Ectodermal cell (in vitro differentiated cells): Measurements from ENCODE around the gene IKZF5.

Source experiments
- H3K27ac ChIP-seq: 2 replicates; pipeline ENCODE4 v1.7.0; 2013; ENCODE audit warnings: mild to moderate bottlenecking, low read depth, low read length; ENCODE audit not compliant: insufficient read depth, poor library complexity, severe bottlenecking
- H3K27me3 ChIP-seq: 2 replicates; pipeline ENCODE4 v1.7.0; 2013; ENCODE audit warnings: mild to moderate bottlenecking, low read length; ENCODE audit not compliant: insufficient read depth, control insufficient read depth, poor library complexity, severe bottlenecking
- H3K36me3 ChIP-seq: one replicate; pipeline ENCODE4 v1.7.0; 2013; ENCODE audit warnings: low read length; ENCODE audit not compliant: control insufficient read depth, insufficient read depth
- H3K4me1 ChIP-seq: one replicate; pipeline ENCODE4 v1.7.0; 2013; ENCODE audit warnings: low read length; ENCODE audit not compliant: control insufficient read depth, insufficient read depth
- H3K4me3 ChIP-seq: 2 replicates; pipeline ENCODE4 v1.7.0; 2013; ENCODE audit warnings: low read depth, low read length, control low read depth; ENCODE audit not compliant: insufficient read depth
- H3K9me3 ChIP-seq: 2 replicates; pipeline ENCODE4 v1.7.0; 2013; ENCODE audit warnings: mild to moderate bottlenecking, low read length, moderate library complexity; ENCODE audit not compliant: control insufficient read depth
- WGBS, 2 experiments: methylation state at CpG; one replicate each; pipeline ENCODE4 v1.1.7; 2013; ENCODE audit warnings: missing lambda C conversion rate in 2 of 2; 5-methylcytosine and 5-hydroxymethylcytosine counted together

Gene IKZF5

DNA sequence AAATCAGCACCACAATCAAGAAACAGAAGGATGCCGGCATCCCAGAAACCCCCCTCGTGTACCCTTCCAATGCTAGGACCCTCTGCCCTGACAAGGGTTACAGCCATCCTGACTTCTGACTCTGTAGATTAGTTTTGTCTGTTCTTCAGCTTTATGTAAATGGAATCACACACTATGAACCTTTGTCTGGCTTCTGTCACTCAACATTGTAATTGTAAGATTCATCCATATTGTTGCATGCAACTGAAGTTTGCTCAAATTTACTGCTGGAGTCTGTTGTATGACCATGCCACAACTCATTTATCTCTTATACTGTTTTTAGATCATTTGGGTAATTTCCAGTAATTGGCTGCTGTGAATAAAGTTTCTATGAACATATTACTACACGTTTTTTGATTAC, 8.4 kb downstream of the IKZF5 start:
- Histone ChIP-seq H3K9me3 (no peaks in the 10 kb centered on the region), H3K4me1 (no peaks in the 10 kb centered on the region), H3K27me3 (no peaks in the 10 kb centered on the region), H3K27ac (no peak overlapping the region), H3K4me3 (no peak overlapping the region), H3K36me3 (no peaks in the 10 kb centered on the region)
- 90 to 95% methylated on average over 2 to 3 of the region's 3 CpGs for WGBS, 2 experiments

- 71 to 93% methylated on average over 2 to 3 of the region's 3 CpGs for WGBS, 2 experiments
- no peaks in the 10 kb centered on the region for H3K4me1 ChIP-seq
- H3K4me3 ChIP-seq: no peak overlapping the region
- no peaks in the 10 kb centered on the region for H3K9me3 ChIP-seq
- no peaks in the 10 kb centered on the region for H3K27me3 ChIP-seq
- H3K27ac ChIP-seq: no peak overlapping the region
- no peaks in the 10 kb centered on the region for H3K36me3 ChIP-seq
Measured at GRCh38 chr10:122999347-122999746, 9.2 kb downstream of the IKZF5 start.

DNA sequence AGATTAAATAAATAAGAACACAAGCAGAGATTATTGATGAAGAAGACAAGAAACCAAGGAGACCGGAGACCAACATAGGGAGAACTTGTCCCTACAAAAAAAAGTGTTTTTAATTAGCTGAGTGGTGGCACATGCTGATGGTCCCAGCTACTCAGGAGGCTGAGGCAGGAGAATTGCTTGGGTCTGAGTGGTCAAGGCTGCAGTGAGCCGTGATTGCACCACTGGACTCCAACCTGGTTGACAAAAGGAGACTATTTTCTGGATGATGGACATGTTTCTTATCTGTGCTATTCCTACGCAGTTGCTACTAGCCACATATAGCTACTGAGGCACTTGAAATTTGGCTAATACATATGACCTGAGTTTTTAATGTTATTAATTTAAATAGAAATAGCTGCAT, 9.7 kb downstream of the IKZF5 start:
- no peak overlapping the region for H3K4me3 ChIP-seq
- no peaks in the 10 kb centered on the region for H3K27me3 ChIP-seq
- 93 to 95% methylated on average over 3 of the region's 3 CpGs for WGBS, 2 experiments
- no peaks in the 10 kb centered on the region for H3K4me1 ChIP-seq
- no peak overlapping the region for H3K27ac ChIP-seq
- H3K9me3 ChIP-seq: no peaks in the 10 kb centered on the region
- H3K36me3 ChIP-seq: no peaks in the 10 kb centered on the region

GRCh38 chr10:122998360-122998917, 10.2 kb downstream of the IKZF5 start:
- WGBS, 2 experiments: 93 to 99% methylated on average over 5 to 6 of the region's 6 CpGs
- no peak overlapping the region for H3K4me3 ChIP-seq
- no peaks in the 10 kb centered on the region for H3K27me3 ChIP-seq
- no peak overlapping the region for H3K27ac ChIP-seq
- no peaks in the 10 kb centered on the region for H3K36me3 ChIP-seq
- H3K4me1 ChIP-seq: no peaks in the 10 kb centered on the region
- H3K9me3 ChIP-seq: no peaks in the 10 kb centered on the region

- no peaks in the 10 kb centered on the region for H3K4me1 ChIP-seq
- H3K27ac ChIP-seq: no peak overlapping the region
- 93 to 96% methylated on average over 3 of the region's 3 CpGs for WGBS, 2 experiments
- no peaks in the 10 kb centered on the region for H3K9me3 ChIP-seq
- no peak overlapping the region for H3K4me3 ChIP-seq
- H3K36me3 ChIP-seq: no peaks in the 10 kb centered on the region
- no peaks in the 10 kb centered on the region for H3K27me3 ChIP-seq
Measured at GRCh38 chr10:122997864-122998263, 10.7 kb downstream of the IKZF5 start.

GRCh38 chr10:122995936-122996335, 12.7 kb downstream of the IKZF5 start:
- H3K36me3 ChIP-seq: no peaks in the 10 kb centered on the region

DNA sequence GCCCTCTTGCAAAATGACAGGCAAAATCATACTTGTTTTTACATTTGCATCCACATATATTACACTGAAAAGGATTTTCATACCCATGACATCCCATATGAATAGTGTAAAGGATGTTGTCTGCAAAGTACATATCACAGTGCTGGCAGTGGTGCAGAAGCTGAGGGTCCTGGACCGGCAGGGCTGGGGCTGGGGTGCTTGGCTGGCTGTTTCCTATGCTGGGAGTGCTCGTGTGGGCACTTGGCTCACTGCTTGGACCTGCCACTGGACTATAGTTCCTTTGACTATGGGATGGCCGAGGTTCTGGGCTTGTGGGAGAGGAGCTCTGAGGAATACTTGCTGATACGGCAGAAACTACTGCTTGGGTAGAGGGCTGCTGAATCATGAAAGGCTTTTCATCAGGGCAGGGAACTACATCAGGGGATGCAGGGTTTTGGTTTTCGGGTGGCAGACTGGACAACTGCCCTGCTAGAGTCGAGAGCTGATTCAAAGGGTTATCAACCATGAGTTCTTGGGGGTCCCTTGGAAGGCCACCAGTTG, 14.7 kb downstream of the IKZF5 start:
- H3K4me3 ChIP-seq: no peak overlapping the region
- 92 to 93% methylated on average over 6 of the region's 6 CpGs for WGBS, 2 experiments
- no peaks in the 10 kb centered on the region for H3K9me3 ChIP-seq
- no peaks in the 10 kb centered on the region for H3K4me1 ChIP-seq
- no peaks in the 10 kb centered on the region for H3K27me3 ChIP-seq
- no peak overlapping the region for H3K27ac ChIP-seq
- no peaks in the 10 kb centered on the region for H3K36me3 ChIP-seq

More at GRCh38 chr10:122995936-122996335, 12.7 kb downstream of the IKZF5 start:
- H3K27me3 ChIP-seq: no peaks in the 10 kb centered on the region
- H3K4me1 ChIP-seq: no peaks in the 10 kb centered on the region
- 93% methylated on average over 4 of the region's 4 CpGs for WGBS, 2 experiments
- no peak overlapping the region for H3K4me3 ChIP-seq
- H3K27ac ChIP-seq: no peak overlapping the region
- H3K9me3 ChIP-seq: no peaks in the 10 kb centered on the region

- Histone ChIP-seq H3K9me3 (no peaks in the 10 kb centered on the region), H3K27me3 (no peaks in the 10 kb centered on the region), H3K36me3 (no peaks in the 10 kb centered on the region), H3K4me1 (no peaks in the 10 kb centered on the region), H3K27ac (no peak overlapping the region), H3K4me3 (no peak overlapping the region)
- no CpG with 5 or more reads among the region's 1 CpG for WGBS, 2 experiments
Measured at GRCh38 chr10:122992031-122992585, 16.5 kb downstream of the IKZF5 start.

- 56 to 63% methylated on average over 4 to 5 of the region's 5 CpGs for WGBS, 2 experiments
- no peaks in the 10 kb centered on the region for H3K4me1 ChIP-seq
- no peak overlapping the region for H3K27ac ChIP-seq
- H3K27me3 ChIP-seq: no peaks in the 10 kb centered on the region
- H3K36me3 ChIP-seq: no peaks in the 10 kb centered on the region
- no peak overlapping the region for H3K4me3 ChIP-seq
- no peaks in the 10 kb centered on the region for H3K9me3 ChIP-seq
Measured at GRCh38 chr10:122990278-122990677, 18.3 kb downstream of the IKZF5 start.

DNA sequence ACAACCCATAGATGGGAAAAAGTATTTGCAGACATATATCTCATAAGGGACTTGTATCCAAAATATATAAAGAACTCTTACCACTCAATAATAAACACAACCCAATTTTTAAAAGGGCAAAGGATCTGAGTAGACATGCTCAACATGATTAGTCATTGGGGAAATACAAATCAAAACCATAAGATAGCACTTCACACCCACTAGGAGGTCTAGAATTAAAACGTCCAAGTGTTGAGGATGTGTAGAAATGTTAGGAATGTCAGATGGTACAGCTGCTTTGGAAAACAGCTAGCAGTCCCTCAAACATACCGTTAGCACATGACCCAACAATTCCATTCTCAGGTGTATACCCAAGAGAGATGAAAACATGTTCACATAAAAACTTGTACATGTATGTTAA, 20.1 kb downstream of the IKZF5 start:
- Histone ChIP-seq H3K27ac (no peak overlapping the region), H3K27me3 (no peaks in the 10 kb centered on the region), H3K36me3 (peaks cover 4% of the 10 kb centered on the region), H3K4me1 (no peaks in the 10 kb centered on the region), H3K9me3 (no peaks in the 10 kb centered on the region), H3K4me3 (no peak overlapping the region)
- WGBS, 2 experiments: 86 to 95% methylated on average over 1 to 2 of the region's 2 CpGs
